Right lobe of liver (tissue), 4 donors: ENCODE data around the gene TARBP1.

Experiments used
- POLR2A ChIP-seq: fragments of 450-650 bp; IDR thresholded peaks from one replicate; pipeline ENCODE4 v1.6.1; 2017; ENCODE audit warnings: antibody characterized with exemption, mild to moderate bottlenecking
- TF ChIP-seq, protein P1 (sequence below), 4 donors: fragments of 200-600 bp in 3 of 4; fragments of 450-650 bp in 1 of 4; IDR thresholded peaks; one replicate each; pipeline versions ENCODE4 v1.5.1 to v1.8.0; 2016 to 2022; ENCODE audit warnings: antibody characterized with exemption in 4 of 4, mild to moderate bottlenecking in 2 of 4
- donor health status: DM: no; HTN: no; CAD: no.
- donor health status: DM: no; HTN: no; CAD: no.
- donor health status: DM: no; HTN: yes; CAD: no.

- TF ChIP-seq, protein P1, sequence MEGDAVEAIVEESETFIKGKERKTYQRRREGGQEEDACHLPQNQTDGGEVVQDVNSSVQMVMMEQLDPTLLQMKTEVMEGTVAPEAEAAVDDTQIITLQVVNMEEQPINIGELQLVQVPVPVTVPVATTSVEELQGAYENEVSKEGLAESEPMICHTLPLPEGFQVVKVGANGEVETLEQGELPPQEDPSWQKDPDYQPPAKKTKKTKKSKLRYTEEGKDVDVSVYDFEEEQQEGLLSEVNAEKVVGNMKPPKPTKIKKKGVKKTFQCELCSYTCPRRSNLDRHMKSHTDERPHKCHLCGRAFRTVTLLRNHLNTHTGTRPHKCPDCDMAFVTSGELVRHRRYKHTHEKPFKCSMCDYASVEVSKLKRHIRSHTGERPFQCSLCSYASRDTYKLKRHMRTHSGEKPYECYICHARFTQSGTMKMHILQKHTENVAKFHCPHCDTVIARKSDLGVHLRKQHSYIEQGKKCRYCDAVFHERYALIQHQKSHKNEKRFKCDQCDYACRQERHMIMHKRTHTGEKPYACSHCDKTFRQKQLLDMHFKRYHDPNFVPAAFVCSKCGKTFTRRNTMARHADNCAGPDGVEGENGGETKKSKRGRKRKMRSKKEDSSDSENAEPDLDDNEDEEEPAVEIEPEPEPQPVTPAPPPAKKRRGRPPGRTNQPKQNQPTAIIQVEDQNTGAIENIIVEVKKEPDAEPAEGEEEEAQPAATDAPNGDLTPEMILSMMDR (IDR thresholded peaks at IDR 0.05) = no peak
- TF ChIP-seq POLR2A = no peak
Measured at GRCh38 chr1:234528074-234528865, 49.3 kb upstream of the TARBP1 start.
